Glomerular visceral epithelial cell (primary cell): ENCODE results near the gene SLC25A39.

Source experiments
- DNase-seq: peaks from one replicate; pipeline ENCODE4 v3.0.0-alpha.2; 2016; ENCODE audit errors: extremely low spot score

The SLC25A39 gene

DNA sequence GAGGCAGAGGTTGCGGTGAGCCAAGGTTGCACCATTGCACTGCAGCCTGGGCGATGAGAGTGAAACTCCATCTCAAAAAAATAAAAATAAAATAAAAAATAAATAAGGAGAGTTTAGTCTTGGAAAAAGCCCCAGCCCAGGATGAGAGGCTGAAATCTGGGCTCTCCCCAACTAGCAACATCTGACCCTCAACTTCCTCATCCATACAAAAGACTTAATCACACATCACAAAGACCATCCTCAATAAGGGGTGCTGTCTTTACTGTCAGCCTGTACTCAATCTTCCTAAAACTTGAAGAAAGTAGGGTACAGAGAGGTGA lies 45.3 kb downstream of the SLC25A39 start:
- no peak for DNase-seq

- DNase-seq = no peak
Measured at GRCh38 chr17:44277976-44278375, 46.6 kb downstream of the SLC25A39 start.

DNA sequence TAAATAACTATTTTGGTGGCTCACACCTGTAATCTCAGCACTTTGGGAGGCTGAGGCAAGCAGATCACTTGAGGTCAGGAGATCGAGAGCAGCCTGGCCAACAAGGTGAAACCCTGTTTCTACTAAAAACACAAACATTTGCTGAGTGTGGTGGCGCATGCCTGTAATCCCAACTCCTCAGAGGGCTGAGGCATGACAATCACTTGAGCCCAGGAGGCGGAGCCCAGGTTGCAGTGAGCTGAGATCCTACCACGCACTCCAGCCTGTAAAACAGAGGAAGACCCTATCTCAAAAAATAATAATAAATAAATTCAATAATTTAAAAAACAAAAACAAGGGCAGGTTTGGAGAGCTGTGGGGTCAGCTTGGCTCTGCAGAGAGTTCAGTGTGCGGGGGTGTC lies 51.0 kb downstream of the SLC25A39 start:
- no peak for DNase-seq

GRCh38 chr17:44272954-44273353 lies 51.7 kb downstream of the SLC25A39 start:
- DNase-seq = no peak

DNA sequence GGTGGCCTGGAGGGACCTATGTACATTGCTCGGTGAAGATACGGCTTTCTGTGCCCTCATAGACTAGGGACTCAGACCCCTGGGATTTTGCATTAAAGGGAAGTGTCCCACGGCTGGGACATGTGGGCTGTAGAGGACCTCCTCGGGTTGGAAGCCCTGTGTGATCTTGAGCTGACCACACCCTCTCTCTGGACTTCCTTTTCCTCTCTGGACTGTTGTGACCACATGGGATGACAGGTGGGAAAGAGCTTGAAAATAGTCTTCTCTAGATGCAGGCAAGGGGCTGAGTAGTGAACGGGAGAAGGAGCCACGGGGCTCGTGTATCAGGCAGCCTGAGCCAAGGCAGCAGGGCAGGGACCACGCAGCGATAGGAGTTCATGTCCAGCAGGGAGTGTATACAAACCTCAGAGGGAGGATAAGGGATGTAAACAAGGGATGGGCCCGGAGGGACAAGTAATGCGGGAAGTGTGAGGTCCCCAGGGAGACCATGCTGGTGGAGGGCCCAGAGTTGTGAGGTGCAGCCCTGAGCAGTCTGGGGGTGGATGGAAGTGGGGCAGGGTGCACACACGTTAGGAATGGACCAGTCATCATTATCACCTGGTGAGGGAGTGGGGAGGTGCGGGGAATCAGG lies 52.2 kb downstream of the SLC25A39 start:
- DNase-seq = no peak
